ENCODE measurements around the gene KCP.
A peak's percentile ranks its signal among the peaks of the same experiment; 100 is the strongest.

KCP gene

DNA sequence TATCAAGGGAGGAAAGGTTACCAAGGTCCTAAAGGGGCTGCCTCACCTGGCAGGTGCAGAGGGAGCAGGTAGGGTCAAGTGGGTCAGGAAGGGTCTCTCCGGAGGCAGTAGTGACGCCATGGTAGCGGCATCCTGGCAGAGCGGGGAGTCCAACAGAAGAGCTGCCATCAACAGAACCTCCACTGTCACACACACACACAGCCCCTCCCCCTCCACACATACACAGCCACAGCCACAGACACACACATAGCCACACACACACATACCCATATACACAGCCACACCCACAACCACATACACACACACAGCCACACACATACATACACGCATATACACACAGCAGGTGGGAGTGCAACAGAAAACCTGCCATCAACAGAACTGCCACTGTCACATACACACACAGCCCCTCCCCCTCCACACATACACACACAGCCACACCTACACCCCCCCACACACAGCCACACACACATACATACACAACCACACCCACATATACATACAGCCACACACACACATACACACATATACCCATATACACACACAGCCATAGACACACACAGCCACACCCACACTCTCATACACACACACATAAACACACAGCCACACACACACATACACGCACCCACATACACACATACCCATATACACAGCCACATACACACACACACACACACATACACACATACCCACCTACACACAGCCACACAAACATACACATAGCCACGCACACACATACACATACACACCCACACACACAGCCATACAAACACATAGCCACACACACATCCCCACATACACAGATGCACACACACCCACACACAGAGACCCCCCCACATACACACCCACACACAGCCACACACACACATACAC, 23.1 kb downstream of the KCP start:
- no peak for DNase-seq (ENCODE audit: low read depth in 2 of 2)

DNA sequence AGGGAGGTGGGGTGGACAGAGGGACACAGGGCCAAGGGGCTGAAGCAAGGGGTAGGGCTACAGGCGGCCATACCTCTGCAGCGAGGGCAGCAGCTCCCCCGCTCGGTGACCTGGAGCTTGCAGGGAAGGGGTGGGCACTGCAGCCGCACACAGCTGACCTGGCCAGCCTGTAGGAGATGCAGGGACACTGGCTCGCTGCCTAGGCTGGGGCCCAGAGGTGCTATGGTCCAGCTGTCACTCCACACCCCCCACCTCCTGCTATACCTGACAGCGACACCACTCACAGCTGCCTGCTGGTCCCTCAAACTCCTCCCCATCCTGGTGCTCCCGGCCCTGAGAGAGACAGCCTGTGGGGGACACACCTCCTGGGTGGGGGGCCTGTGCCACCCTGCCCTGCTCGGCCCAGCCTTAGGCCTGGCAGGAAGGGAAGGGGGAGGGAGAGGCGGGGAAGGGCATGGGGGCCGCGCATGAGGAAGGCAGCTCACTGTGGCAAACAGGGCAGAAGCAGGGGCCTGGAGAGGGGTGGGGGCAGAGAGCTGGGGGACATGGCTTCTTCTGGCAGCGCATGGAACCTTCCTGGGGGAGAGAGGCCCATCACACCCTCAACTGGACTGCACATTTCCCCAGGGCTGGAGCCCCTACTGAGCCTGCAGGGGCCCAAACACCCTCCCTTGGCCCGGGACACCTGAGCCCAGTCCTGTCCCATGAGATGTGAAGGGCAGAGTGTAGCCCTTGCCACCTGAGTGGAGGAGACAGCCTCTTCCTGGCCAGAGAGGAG, 23.9 kb downstream of the KCP start:
- DNase-seq (ENCODE audit: low read depth in 2 of 2), result no peak

DNA sequence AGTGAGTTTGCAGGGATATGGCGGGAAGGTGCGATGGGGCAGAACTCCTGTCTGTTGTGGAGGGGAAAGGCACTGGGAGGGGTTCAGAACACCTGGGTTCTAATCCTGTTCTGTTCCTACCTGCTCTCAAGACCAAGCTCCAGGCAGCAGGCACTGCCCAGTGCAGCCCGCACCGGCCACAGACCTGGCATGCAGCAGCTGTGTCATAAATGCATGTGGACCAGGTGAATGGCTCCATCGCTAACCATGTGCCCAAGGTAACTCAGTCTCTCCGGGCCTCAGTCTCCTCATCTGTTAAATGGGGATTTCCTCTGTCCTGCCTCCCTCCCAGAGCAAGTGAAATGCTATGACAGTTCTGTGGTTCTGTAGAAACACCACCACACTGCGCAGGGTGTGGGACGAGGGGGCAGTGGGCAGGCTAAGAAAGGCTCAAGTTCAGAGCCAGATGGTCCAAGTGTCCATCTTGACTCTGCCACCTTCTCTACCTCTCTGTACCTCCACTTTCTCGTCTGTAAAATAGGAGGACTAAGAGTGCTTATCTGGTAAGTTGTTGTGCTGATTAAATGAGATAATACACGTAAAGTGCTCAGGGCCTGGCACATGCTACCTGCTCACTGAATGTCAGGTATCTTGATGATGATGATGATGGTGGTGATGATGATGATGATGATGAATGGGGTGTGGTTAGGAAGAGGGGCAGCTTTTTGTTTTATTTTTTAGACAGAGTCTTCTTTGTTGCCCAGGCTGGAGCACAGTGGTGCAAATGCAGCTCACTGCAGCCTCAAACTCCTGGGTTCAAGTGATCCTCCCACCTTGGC, 24.9 kb downstream of the KCP start:
- DNase-seq (ENCODE audit: low read depth in 2 of 2), result no peak

DNA sequence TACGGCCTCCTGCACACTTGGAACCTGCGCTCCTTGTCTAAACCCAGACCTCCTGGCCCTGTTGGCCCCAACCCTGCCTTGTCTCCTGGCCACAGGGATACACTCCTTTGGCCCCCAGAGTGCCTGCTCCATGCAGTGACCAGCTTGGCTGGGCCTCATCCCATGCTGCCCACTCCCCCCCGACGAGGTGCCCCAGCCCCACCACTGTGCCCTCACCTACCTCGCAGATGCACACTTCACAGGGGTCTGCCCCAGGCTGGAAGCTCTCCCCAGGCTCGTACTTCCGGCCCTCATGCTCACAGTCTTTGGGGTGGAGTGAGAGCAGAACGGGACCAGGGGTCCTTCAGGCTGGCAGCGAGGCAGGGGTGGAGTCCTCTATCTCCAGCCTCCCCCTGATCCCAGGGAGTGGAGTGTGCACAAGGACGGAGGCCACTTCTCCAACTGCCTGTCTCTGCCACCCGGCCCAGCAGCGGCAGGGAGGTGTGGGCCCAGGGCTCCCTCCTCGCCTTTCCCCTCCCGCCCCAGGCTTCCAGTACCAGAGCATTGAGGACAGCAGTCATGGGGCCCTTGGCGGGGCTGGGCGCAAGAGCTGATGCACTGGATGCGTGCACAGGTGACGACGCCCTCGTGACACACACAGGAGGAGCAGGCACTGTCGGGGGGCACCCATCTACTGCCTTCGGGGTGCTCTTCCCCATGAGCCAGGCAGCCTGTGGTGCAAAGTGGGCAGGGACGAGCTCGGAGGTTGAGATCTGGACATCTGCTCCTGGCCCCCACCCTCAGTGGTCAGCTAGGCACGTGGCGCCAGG, 25.7 kb downstream of the KCP start:
- DNase-seq (ENCODE audit: low read depth in 2 of 2), result no peak

DNA sequence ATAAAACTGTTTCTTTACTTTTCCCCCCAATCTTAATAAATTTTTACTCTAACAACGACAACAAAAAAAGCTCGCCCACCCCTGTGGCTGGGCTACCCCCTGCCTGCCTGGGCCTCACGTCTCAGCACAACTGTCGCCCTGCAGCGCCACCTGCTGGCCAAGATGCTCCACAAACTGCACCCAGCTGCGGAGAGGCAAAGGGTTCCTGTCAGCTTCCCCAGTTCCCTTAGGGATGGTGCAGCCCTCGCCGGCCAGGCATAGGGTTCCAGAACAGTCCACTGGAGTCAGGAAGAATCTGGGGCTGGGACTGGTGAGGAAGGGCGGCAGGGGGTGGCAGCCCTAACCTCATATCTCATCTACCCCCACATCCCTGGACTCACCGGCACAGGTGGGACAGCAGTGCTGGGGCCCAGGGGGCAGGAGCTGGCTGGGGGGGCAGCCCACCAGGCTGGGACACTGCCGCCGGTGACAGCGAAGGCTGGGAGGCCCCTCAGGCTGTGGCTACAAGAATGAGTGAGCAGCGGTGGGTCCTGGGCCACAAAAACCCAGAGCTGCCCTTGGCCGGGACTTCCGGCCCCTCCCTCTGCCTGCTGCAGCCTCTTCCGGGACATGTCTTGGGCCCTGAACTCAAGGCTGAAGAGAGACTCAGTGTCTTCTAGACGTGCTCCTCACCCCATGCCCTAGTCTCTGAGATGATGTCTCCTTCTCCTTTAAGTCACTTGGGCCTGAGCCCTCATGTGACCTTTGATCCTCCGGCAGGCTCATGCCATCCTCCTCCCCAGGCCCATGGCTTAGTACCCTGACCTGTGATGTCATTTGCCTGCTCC, 26.7 kb downstream of the KCP start:
- DNase-seq (ENCODE audit: low read depth in 2 of 2), result peak; percentile 81 to 84

DNA sequence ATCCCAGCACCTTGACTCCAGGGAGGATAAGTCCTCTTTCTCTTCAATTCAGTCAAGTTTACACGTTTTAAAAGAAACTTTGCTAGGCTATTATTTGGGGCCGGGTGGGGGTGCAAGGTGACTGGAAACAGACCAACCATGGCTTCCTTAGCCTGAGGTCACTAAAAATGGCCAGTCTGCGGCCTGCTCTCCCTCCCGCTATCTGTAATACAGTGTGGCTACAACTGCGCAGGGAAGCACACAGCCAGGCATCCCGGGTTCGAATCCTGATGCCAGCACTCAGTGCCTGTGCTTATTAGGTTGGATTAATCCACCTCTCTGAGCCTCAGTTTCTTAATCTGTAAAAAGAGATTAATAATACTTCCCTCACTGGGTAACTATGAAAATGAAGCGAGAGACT, 28.4 kb downstream of the KCP start:
- no peak for DNase-seq (ENCODE audit: low read depth in 2 of 2)

DNA sequence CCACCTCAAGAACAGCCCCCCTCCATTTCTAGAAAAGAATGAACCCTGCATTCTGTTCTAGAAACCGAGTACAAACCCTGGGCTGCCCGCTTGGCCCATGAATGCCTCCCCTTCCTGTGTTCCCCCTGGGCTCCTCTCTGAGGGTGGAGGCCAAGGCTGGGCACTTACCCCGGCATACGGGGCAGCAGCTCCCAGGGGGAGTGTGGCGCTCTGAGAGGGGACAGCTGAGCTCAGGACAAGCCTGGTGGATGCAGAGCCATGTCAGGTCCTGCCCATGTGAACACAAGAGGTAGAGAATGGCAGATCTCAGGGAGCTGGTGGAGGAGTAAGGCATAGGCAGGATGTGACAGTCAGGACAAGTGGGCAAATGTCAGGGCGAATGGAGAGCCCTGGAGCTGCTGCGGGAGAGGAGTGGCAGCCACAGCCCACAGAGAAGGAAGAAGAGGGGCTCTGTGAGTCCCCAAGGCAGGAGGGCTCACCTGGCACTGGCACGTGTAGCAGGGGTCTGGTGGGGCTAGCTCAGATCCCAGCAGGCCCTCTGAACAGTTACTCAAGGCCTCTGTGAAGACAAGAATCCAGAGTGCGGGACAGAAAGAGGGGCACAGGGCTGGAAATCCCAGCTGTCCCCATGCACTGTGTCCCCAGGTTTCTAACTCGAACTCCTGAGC, 28.9 kb downstream of the KCP start:
- DNase-seq (ENCODE audit: low read depth in 2 of 2), result no peak

DNA sequence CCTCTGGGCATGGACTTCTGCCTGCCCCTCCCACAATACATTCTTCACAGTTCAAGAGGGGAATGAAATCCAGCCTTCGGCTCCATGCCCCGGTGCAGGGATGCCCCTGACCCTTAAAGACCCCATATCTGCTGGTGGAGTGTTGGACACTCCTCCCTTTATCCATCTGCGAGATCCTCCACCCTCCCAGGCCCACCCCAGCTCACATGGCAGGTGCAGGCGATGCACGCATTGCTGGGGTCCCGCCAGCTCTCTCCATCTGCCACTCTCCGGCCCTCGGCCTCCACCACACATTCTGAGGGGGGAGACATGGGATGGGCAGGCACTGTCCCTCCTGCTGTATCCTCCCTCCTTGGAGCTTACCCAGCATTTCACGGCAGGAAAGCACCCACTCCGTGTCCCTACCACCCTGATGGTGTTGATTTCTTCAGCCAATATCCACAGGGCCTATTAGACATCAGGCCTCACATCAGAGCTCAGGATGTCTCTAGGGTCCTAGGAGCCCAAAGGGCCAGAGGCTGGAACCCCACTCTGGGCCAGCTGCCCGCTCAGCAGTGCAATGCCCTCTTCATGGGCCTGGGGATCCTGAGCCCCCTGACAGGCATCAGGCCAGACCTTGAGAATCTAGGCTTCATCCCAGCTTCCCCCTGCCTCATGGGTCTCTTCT, 29.6 kb downstream of the KCP start:
- no peak for DNase-seq (ENCODE audit: low read depth in 2 of 2)

DNA sequence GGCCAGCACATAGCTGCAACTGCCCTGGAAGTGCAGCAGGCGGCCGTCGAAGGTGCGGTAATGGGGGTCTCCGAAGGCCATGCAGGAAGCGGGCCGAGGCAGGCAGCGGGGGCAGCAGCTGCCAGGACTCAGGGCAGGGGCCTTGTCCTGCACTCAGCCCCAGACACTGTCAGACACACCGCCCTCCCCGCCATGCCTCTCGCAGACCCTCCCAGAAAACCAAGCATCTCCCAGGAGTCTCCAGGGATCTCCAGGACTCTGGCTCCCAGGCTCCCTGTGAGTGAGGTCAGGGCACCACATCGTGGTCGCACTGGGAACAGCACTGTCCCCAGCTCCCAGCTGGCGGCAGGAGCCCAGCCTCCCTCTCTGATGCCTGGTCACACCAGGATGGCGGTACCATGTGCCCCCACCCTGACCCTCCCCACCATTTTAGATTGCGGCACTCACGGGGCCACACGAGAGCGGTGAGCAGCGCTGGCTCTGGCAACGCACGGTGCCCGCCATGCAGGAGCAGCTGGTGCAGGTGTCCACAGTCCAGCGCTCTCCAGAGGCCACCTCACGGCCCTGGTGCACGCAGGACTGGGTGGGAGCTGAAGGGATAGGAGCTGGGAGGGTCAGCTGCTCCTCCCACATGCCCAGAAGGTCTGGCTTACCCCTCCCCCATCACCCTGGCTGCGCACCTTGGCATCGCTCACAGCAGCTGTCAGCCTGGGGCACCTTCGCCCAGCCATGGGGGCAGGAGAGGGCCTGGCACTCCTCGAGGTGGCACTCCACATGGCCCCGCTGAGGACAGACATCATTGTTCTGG, 30.4 kb downstream of the KCP start:
- no peak for DNase-seq (ENCODE audit: low read depth in 2 of 2)

DNA sequence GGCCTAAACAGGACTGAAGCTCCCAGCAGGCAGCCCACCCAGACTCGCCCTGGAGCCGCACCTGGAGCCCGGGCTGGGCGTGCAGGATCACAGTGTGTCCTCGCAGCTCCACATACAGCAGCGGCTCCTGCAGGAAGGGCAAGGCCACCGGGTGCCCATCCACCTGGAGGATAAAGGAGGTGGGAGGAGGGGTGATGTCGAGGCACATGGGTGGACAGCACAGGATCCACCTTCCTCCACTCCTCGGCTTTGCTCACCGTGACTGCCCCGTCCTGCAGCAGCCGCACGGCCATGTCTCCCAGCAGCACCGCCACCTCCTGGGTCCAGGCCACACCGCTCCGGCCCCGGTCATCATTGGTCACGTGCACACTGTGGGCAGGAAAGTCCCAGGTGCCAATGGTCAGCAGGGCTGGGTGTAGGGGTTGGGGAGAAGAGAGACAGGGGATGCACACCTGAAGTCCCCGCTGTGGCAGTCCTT, 31.0 kb downstream of the KCP start:
- DNase-seq (ENCODE audit: low read depth in 2 of 2), result no peak

DNA sequence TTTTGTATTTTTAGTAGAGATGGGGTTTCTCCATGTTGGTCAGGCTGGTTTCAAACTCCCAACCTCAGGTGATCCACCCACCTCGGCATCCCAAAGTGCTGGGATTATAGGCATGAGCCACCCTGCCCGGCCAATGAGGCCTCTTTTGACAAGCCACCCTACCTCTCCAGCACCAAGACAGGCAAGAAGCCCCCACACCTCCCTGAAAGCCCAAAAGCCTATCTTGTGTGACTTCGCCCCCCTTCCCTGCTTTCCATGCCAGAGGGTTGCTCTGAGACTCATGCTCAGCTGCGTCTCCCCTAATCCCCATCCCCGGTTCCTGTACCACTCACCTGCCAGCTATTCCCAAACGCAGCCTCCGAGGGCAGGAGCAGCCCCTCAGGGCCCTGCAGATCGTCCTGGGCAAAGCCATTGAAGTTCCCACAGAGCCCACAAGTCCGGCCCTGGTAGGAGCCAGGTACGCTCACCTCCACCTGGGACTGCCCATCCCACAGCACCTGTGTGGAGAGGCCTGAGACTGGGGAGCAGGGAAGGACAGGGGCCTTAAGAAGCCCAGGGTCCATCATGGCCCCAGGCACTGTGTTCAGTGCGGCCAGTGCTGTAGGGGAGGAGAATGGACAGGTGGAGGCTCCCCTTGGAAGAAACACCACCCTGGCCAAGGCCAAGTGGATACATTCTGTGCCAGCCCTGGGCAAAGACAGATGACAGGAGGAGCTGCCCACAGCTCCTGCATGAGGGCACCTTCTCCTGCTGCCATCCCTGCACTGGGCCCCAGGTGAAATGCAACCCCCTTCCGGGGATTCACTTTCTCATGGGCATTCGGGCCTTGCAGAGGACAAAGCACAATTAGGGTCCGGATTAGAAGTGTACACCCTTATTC, 32.0 kb downstream of the KCP start:
- DNase-seq (ENCODE audit: low read depth in 2 of 2), result no peak

DNA sequence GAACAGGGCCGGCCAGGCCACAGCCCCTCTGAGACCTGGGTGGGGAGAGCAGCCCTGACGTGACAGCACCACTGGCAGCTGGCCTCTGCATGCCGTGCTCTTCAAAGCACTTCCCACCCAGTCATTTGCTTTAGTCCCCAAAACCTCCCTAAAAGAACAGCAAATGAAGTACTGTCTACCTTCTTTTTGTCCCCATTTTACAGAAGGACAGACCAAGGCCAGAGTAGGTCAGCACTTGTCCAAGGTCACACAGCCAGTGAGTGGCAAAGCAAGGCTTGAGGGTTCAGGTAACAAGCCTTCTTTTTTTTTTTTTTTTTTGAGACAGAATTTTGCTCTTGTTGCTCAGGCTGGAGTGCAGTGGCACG, 32.8 kb downstream of the KCP start:
- DNase-seq (ENCODE audit: low read depth in 2 of 2), result no peak

DNA sequence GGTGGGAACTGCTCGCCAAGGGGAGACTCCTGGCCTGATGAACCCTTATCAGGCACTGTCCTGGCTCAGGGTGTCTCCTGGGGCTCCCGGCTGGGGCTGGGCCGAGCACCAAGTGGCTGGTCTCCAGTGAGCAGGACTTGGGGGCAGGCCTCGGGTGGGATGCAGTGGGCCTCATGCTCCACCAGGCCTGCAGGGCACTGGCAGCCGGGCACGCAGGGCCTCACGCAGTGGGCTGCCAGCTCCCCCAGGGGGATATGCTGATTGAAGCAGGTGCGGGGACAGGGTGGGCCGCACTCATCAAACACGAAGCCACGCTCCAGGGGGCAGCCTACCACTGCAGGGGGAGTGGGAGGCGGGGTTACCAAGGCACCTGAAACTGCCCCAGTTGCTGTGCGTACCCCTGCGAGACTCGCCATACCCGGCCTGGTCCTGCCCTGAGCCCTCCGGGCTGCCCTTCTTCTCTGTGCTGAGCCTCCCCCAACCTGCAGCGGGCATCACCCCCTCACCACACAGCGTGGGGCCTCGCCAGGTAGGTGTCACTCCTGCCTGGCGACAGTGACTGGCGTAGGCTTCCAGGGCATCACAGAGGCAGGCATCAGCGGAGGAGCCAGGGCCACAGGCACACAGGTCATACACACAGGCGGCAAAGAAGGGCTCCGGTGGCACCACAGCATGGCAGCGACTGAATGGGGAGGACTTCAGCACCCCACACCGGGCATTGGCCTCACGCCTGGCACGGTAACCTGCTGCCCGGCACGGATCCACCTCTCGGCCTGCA, 33.3 kb downstream of the KCP start:
- no peak for DNase-seq (ENCODE audit: low read depth in 2 of 2)

DNA sequence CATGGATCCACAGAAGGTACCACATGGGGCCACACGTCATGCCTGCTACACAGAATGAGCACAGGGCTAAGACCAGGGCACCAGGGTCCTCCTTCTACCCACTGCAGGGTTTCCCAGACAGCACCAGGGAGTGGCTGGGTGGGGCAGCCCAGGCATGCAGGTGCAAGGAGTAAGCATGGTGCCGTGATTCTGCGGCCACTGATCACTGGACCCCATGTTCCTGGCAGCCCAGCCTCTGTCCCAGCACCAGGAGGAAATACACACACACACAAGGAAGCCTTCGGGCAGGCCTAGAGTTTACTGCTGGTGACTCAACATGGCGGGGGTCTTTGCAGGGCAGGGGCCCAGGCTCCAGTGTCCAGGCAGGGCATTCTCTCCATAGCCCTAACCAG, 33.9 kb downstream of the KCP start:
- DNase-seq (ENCODE audit: low read depth in 2 of 2), result no peak

DNA sequence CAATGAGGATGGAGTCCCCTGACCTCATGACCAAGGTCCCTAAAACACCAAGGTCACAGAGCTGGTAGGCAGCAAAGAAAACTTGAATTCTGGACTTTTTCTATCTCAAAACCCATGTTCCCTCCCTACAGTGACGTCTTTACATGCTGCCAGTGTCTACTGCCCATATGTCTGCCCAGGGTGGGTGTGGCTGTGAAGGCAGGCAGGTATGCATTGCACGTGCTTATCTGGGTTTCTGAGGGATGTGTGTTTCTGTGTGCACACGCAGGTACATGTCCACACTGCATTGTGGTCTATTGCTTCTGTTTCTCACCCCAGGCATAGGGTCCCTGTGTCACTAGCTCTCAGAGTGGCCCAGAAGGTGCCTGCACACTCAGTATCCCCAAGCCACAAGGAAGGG, 34.4 kb downstream of the KCP start:
- DNase-seq (ENCODE audit: low read depth in 2 of 2), result no peak

DNA sequence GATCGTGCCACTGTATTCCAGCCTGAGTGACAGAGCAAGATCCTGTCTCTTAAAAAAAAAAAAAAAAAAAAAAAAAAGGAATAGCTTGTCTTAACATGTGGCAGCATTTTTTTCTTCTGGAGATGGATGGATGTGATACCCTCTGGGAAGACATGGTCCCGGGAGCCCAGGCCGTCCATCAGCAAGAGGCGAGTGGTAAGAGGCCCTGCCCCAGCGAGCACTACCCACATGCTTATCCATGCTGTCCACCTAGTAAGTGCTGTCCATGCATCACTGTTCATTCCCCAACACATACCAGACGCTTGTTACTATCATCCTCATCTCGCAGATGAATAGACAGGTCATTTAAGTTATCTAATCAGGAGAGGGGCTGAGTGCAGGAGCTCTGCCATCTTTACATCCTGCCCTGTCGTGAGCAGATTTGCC, 35.0 kb downstream of the KCP start:
- DNase-seq (ENCODE audit: low read depth in 2 of 2), result no peak
